Activated effector memory CD4-positive, alpha-beta T cell treated with anti-CD3 and anti-CD28 coated beads, Interleukin-2, amount 50 U/mL, for 16 hours (primary cell): ENCODE results near the gene RNF213.
A peak's percentile ranks its signal among the peaks of the same experiment; 100 is the strongest.
"Not testable (repeated sequence)": the region's sequence is repeated elsewhere in the genome, so short reads cannot be mapped to it uniquely, and the experiment has no call there.

Experiments used
- DNase-seq: peaks from one replicate; pipeline ENCODE4 v3.0.0-alpha.2; 2020

Gene RNF213

DNA sequence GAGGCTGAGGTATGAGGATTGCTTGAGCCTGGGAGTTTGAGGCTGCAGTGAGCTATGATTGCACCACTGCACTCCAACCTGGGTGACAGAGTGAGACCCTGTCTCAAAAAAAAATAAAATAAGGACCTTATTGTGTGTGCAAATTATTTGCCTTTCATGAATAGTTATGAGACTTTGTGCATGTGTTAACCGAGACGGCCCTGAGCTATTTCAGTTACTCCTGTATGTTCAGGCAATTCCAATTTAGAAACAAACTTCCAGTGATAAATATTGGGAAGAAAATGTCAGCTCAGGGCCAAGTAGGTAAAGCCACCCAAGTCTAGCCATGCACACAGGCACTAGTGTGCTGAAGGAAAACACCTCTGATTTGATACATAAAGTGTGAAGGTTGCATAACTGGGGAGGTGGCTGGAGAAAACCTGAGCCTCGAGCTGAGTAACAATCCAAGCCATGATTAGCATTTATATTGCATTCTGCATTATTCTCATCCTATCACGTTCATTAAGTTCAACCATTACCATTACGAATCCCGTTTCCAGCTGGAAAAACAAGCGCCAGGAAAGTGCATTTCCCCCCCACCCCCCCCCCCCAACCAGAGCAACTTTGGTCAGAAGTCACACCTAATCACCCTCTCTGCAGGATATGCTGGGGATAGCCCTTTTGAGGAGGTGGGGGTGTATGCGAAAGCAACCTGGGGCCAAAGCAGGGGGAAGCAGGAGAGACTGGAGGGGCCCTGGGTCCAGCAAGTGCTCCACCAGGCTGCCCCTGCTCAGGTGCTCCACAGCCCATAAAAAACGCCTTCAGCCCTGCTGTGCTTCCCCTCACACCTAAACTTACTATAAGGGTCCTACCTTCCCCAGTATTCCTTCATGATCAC lies 135.7 kb downstream of the RNF213 start:
- peak; percentile 59 for DNase-seq

DNA sequence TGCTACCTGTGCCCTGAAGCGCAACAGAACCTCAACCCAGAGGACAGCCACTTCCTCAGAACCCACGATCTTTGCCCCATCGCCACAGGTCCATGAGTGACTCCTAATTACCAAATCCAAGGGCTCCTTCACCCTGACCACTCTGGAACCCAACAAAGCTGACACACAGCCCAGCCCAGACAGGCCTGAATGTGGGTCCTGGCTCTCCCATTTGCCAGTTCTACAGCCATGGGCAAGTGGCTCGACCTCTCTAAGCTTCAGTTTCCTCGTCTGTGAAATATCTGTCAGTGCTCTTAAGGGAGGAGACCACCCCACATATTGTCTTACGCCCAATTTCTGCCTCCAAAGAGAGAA lies 136.4 kb downstream of the RNF213 start:
- no peak for DNase-seq

GRCh38 chr17:80397686-80398085 lies 137.0 kb downstream of the RNF213 start:
- DNase-seq: no peak

DNA sequence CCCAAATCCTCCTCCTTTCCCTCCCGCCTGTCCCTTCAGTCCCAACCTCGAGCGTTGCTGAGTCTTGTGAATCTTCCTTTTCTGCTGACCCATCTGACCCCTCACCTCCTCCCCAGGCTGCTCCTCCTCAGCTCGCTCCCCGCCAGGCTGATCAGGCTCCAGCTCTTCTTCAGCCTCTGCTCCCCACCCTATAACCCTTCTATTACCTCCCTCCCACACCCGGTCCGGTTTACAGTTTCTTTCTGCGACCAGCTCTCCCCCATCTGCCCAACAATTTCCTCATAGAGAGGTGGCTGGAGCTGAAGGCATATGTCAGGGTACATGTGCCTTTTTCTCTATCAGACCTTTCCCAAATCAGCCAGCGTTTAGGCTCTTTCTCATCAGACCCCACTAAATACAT lies 140.4 kb downstream of the RNF213 start:
- DNase-seq: not testable (repeated sequence)

GRCh38 chr17:80402102-80402501 lies 141.4 kb downstream of the RNF213 start:
- DNase-seq: not testable (repeated sequence)

DNA sequence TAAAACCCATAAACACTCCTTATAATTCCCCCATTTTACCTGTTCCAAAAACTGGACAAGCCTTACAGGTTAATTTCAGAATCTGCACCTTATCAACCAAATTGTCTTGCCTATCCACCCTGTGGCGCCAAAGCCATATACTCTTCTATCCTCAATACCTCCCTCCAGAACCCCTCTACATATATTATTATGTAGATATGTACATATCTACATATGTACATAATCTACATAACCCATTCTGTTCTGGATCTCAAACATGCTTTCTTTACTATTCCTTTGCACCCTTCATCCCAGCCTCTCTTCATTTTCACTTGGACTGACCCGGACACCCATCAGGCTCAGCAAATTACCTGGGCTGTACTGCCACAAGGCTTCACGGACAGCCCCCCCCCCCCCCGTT lies 142.3 kb downstream of the RNF213 start:
- DNase-seq: no peak

- DNase-seq: no peak
Observed at GRCh38 chr17:80406146-80406545, 145.5 kb downstream of the RNF213 start.

DNA sequence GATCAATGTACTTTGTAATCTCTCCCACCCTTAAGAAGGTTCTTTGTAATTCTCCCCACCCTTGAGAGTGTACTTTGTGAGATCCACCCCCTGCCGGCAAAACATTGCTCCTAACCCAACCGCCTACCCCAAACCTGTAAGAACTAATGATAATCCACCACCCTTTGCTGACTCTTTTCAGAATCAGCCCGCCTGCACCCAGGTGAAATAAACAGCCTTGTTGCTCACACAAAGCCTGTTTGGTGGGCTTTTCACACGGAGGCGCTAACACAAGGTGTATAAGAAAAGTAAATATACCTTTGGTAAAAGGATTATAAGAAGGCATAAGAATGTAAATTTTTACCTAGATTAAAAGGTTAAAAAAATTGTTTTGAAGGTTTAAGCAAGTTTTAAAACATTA lies 147.3 kb downstream of the RNF213 start:
- DNase-seq: not testable (repeated sequence)

- DNase-seq: no peak
Observed at GRCh38 chr17:80408872-80409271, 148.2 kb downstream of the RNF213 start.

- no peak for DNase-seq
Observed at GRCh38 chr17:80409626-80410025, 149.0 kb downstream of the RNF213 start.

DNA sequence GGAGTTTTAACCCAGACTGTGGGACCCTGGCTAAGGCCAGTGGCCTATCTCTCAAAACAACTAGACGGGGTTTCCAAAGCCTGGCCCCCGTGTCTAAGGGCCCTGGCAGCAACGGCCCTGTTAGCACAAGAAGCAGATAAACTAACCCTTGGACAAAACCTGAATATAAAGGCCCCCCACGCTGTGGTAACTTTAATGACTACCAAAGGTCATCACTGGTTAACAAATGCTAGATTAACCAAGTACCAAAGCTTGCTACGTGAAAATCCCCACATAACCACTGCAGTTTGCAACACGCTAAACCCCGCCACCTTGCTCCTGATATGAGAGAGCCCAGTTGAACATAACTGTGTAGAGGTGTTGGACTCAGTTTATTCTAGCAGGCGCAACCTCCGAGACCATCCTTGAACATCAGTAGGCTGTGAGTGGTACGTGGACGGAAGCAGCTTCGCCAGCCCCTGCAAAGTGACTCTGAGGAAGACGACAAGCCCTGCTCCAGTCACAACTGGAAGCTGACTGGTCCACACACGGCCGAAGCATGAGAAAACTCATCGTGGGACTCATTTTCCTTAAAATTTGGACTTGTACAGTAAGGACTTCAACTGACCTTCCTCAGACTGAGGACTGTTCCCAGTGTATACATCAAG lies 149.9 kb downstream of the RNF213 start:
- not testable (repeated sequence) for DNase-seq

DNA sequence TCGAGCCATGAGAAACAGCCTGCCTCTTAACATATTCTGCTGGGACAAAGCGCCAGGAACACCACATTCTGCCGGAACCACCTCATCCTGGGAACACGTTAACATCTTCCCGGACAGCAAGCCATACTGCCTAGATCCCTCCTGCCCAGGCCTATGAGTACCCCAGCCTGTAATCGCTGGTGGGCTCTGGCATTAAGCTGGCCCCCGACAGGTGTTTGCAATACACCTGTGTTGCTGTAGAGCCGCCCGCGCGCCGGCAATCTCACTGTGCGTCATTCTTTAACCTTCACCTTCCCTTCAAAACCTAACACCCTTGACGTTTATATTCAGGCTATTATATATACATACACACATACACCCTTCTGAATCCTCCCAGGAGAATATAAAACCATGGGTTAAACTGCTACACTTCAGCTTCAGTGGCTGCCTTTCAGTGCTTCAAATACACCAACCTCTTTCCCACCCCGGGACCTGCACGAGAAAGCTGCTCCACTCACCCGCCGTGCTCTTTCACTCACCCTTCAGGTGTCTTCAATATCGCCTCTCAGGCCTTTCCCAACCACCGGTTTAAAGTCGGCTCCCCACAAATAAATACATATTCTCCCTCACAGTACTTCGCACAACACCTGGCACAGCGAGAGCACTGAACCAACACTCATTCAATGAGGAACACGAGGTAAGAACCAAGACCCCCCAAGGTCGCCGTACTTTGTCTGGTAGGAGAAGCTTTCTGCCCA lies 153.3 kb downstream of the RNF213 start:
- peak; percentile 57 for DNase-seq

DNA sequence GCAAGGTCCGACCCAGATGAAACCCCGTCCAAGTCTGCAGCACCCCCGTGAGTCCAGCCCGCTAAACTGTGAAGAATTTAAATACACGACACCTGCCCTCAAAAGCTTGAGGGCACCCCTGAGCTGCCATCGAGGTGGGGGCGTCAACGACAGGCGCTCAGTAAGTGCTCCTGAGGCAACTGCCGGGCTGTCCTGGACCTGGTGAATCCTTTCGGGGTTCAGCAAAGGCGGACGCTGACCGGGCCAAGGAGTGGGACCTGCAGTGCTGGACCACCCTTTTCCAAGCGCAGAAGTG lies 153.8 kb downstream of the RNF213 start:
- no peak for DNase-seq

DNA sequence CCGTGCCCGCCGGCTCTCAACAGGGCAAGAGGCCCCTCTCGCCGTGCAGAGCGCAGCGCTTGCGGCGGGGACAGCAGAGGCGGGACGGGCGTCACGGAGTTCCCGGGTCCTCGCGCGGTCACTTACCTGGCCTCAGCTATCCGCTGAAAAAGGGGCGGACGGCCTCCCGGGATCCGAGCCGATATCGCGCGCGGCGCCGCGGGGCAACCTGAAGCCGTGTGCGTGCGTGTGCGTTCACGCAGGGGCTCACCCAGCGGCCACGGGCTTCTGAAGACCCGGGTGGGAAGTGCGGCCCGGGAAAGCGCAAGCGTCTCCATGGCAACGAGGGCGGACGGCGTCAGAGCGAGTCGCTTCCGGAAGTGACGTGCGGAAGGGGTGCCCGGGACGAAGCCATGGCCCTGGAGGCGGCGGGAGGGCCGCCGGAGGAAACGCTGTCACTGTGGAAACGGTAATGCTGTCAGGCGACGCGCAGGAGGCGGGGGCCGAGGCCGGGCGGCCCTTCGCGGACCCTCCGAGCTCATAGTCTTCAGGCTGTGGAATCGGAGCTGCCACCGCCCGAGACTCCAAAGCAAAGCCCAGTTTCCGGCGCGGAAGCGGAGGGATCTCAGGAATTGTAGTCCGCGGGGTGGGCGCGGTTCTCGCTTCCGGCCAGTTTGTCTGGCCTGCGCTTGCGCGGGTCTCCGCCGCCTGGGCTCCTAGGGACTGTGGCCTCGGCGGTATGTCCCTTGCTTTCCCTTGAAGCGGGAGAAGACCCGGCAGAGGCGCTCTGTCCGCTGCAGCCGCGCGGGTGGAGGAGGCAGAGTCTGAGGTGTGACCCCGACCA lies 154.4 kb downstream of the RNF213 start, which contains the start of gene ENDOV:
ENDOV (plus strand) TSS at position 365 of the 823 bp plus-strand sequence; CDS start at position 393, 28 bp downstream.
- peak; percentile 97 for DNase-seq

DNA sequence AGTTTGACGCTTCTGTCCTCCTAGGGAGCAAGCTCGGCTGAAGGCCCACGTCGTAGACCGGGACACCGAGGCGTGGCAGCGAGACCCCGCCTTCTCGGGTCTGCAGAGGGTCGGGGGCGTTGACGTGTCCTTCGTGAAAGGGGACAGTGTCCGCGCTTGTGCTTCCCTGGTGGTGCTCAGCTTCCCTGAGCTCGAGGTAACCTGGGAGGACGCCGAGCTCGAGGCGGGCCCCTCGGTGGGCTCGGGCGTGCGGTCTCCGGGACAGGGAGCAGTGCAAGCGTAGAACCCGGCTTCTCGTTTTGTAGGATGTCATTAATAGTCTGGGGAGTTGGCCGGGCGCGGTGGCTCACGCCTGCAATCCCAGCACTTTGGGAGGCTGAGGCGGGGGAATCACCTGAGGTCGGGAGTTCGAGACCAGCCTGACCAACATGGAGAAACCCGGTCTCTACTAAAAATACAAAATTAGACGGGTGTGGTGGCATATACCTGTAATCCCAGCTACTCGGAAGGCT lies 155.0 kb downstream of the RNF213 start:
- no peak for DNase-seq

- peak; percentile 59 for DNase-seq
Observed at GRCh38 chr17:80416260-80416939, 155.7 kb downstream of the RNF213 start.

- peak; percentile 22 for DNase-seq
Observed at GRCh38 chr17:80416940-80417293, 156.3 kb downstream of the RNF213 start.

DNA sequence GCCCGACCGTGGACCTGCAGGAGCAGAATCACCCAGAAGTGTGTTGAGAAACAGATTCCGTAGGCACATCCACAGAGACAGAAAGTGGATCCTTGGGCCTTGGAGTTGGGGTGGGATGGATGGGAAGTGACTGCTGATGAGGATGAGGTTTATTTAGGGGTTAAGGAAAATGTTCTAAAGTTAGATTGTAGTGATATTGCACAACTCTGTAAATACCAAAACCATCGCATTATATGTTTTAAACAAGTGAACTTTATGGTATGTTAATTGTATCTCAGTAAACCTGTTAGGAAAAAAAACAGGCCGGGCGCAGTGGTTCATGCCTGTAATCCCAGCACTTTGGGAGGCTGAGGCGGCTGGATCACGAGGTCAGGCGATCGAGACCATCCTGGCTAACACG lies 157.9 kb downstream of the RNF213 start:
- DNase-seq: peak; percentile 17

GRCh38 chr17:80419255-80419654 lies 158.6 kb downstream of the RNF213 start:
- DNase-seq: peak; percentile 33

DNA sequence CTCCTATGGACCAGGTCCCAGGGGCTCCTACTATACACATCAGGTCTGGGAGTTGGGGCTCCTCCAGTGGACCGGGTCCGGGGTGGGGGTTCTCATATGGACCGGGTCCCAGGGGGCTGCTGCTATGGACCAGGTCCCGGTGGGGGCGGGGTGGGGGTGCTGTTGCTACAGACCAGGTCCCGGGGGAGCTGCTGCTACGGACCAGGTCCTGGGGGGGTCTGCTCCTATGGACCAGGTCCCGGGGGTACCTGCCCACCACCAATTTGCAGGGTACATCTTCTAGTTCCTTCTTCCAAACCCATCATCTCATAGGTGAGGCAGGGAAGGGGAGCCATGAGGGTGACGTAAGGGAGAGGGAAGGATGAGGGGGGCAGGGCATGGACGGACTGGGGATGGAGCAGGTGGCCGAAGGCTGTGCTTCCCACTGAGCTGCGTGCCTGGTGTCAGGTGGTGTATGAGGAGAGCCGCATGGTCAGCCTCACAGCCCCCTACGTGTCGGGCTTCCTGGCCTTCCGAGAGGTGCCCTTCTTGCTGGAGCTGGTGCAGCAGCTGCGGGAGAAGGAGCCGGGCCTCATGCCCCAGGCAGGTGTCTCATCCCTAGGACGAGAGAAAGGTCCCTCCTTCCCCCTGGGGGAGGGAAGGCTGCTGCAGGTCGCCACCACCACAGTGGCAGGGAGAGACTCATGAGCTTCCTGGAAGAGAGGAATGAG lies 160.9 kb downstream of the RNF213 start:
- DNase-seq: peak; percentile 53

DNA sequence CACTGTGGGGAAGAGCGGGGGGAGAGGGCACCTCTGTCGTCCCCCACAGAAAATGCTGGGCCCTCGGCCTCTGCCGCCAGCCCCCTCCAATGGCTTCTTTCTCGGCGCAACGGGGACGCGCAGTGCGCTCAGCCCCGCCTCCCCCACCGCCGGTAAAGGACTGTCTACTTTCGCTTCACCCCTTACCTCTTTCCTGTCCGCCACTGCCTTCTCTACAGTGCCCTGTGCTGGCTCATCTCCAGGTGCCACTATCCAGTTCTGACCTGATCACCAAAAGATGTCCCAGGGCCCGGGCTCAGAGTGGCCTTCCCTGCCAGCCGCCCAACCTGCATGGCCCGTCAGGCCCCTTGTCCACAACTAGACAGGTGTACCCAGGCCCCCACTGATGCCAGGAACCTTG lies 161.6 kb downstream of the RNF213 start:
- peak; percentile 59 for DNase-seq
